OCI-LY3 (cell line): ENCODE results near the gene ACER2.

Experiments used
- H2AFZ ChIP-seq: fragments of 200-600, 300-600 bp; shearing (Covaris generic); 2 replicates; pipeline ENCODE4 v1.6.0; 2014; ENCODE audit warnings: antibody characterized with exemption, low read depth, low read length
- H3K27ac ChIP-seq: fragments of 200-600, 300-600 bp; sonication (generic); 2 replicates; pipeline ENCODE4 v1.5.1; 2014; ENCODE audit warnings: mild to moderate bottlenecking, low read length, moderate library complexity, mixed read lengths
- H3K27me3 ChIP-seq: fragments of 200-600, 300-600 bp; sonication (generic); 2 replicates; pipeline ENCODE4 v1.6.1; 2014; ENCODE audit warnings: low read depth, low read length, mixed read lengths
- H3K36me3 ChIP-seq: fragments of 200-600, 300-600 bp; sonication (generic); replicated peaks from 2 replicates; pipeline ENCODE3; 2014; ENCODE audit warnings: low read depth, low read length, mixed read lengths
- H3K4me1 ChIP-seq: fragments of 300-600, 200-600 bp; sonication (generic); 2 replicates; pipeline ENCODE4 v1.6.1; 2014; ENCODE audit warnings: low read length, mixed read lengths
- H3K4me2 ChIP-seq: fragments of 200-600, 300-600 bp; sonication (generic); 2 replicates; pipeline ENCODE4 v1.6.1; 2014; ENCODE audit warnings: low read length, mixed read lengths
- H3K4me3 ChIP-seq: fragments of 300-600, 200-600 bp; sonication (generic); 2 replicates; pipeline ENCODE4 v1.5.1; 2014; ENCODE audit warnings: antibody characterized with exemption, mild to moderate bottlenecking, low read length, moderate library complexity
- H3K79me2 ChIP-seq: fragments of 300-600, 200-600 bp; shearing (Covaris generic); 2 replicates; pipeline ENCODE4 v1.6.1; 2014; ENCODE audit warnings: mild to moderate bottlenecking, low read length, mixed read lengths
- H3K9ac ChIP-seq: fragments of 300-600, 200-600 bp; shearing (Covaris generic); 2 replicates; pipeline ENCODE4 v1.6.0; 2014; ENCODE audit warnings: mild to moderate bottlenecking, low read length, moderate library complexity
- H3K9me3 ChIP-seq: fragments of 200-600, 300-600 bp; shearing (Covaris generic); 2 replicates; pipeline ENCODE4 v1.6.1; 2014; ENCODE audit warnings: low read length, mixed read lengths; ENCODE audit not compliant: insufficient read depth
- H4K20me1 ChIP-seq: fragments of 200-600, 300-600 bp; sonication (generic); 2 replicates; pipeline ENCODE4 v1.6.1; 2016; ENCODE audit warnings: low read length, mixed read lengths; ENCODE audit not compliant: insufficient read depth
- CTCF ChIP-seq: fragments of 200-600, 300-600 bp; sonication (generic); IDR thresholded peaks from 2 replicates; pipeline ENCODE4 v1.5.1; 2014; ENCODE audit warnings: antibody characterized with exemption, low read length, low read depth
- EZH2phosphoT487 ChIP-seq: fragments of 200-600 bp; shearing (Covaris generic); IDR thresholded peaks from 2 replicates; pipeline ENCODE4 v1.6.1; 2018; ENCODE audit warnings: antibody characterized with exemption, mixed run types, low read depth

Gene ACER2

GRCh38 chr9:19490269-19490668 lies 81.5 kb downstream of the ACER2 start:
- no peak overlapping the region for H2AFZ ChIP-seq
- no peaks in the 10 kb centered on the region for H4K20me1 ChIP-seq
- TF ChIP-seq EZH2phosphoT487 (no peak), CTCF (no peak)
- no peaks in the 10 kb centered on the region for H3K79me2 ChIP-seq
- no peak overlapping the region for H3K9ac ChIP-seq
- peaks cover 26% of the 10 kb centered on the region for H3K27me3 ChIP-seq
- H3K36me3 ChIP-seq = no peaks in the 10 kb centered on the region
- peaks cover 22% of the 10 kb centered on the region for H3K4me1 ChIP-seq
- no peaks in the 10 kb centered on the region for H3K9me3 ChIP-seq
- no peak overlapping the region for H3K4me2 ChIP-seq
- H3K4me3 ChIP-seq = no peak overlapping the region
- no peak overlapping the region for H3K27ac ChIP-seq

GRCh38 chr9:19490828-19491227 lies 82.0 kb downstream of the ACER2 start:
- TF ChIP-seq EZH2phosphoT487 (no peak), CTCF (no peak)
- Histone ChIP-seq H3K27ac (no peak overlapping the region), H3K4me2 (no peak overlapping the region), H3K79me2 (no peaks in the 10 kb centered on the region), H3K4me3 (no peak overlapping the region), H3K27me3 (peaks cover 26% of the 10 kb centered on the region), H3K36me3 (no peaks in the 10 kb centered on the region), H3K9ac (no peak overlapping the region), H4K20me1 (no peaks in the 10 kb centered on the region), H3K9me3 (no peaks in the 10 kb centered on the region), H3K4me1 (peaks cover 22% of the 10 kb centered on the region), H2AFZ (no peak overlapping the region)

GRCh38 chr9:19492775-19493173 lies 84.0 kb downstream of the ACER2 start:
- no peak for TF ChIP-seq EZH2phosphoT487
- TF ChIP-seq CTCF = no peak

GRCh38 chr9:19493174-19493811 lies 84.5 kb downstream of the ACER2 start:
- no peak overlapping the region for H3K9ac ChIP-seq
- H3K27ac ChIP-seq = no peak overlapping the region
- no peak for TF ChIP-seq EZH2phosphoT487
- peak; percentile 82 for TF ChIP-seq CTCF
- no peaks in the 10 kb centered on the region for H3K79me2 ChIP-seq
- no peaks in the 10 kb centered on the region for H3K36me3 ChIP-seq
- no peaks in the 10 kb centered on the region for H4K20me1 ChIP-seq
- H3K4me2 ChIP-seq = peak overlapping the region; percentile 93
- peaks cover 33% of the 10 kb centered on the region for H3K4me1 ChIP-seq
- H3K9me3 ChIP-seq = no peaks in the 10 kb centered on the region
- H3K27me3 ChIP-seq = peaks cover 26% of the 10 kb centered on the region
- H2AFZ ChIP-seq = 0 out of 2 replicates have a peak overlapping the region, but pooled peaks have one; percentile 37
- peak overlapping the region; percentile 72 for H3K4me3 ChIP-seq

More at GRCh38 chr9:19492775-19493173, 84.0 kb downstream of the ACER2 start:
- Histone ChIP-seq H3K4me2 (peak overlapping the region; percentile 93), H2AFZ (no peak overlapping the region), H4K20me1 (no peaks in the 10 kb centered on the region), H3K79me2 (no peaks in the 10 kb centered on the region), H3K4me3 (no peak overlapping the region), H3K9me3 (no peaks in the 10 kb centered on the region), H3K27ac (no peak overlapping the region), H3K27me3 (peaks cover 26% of the 10 kb centered on the region), H3K9ac (no peak overlapping the region), H3K4me1 (peaks cover 33% of the 10 kb centered on the region), H3K36me3 (no peaks in the 10 kb centered on the region)
